Activated CD4-positive, alpha-beta T cell treated with anti-CD3 and anti-CD28 coated beads, Interleukin-2, amount 10 ng/mL, durations not matched to agents 24 days and 14 days (primary cell): ENCODE data around the gene SV2B. TPM values are rescaled to one million over a fixed set of nuclear protein-coding genes. Genes with fewer than 3 reads are reported as not detected.

Experiments used
- DNase-seq: peaks from one replicate; pipeline ENCODE4 v3.0.0; 2022
- H3K27ac Mint-ChIP-seq: one replicate; pipeline ENCODE4 v1.8.0; 2022; ENCODE audit warnings: mild to moderate bottlenecking, mixed read lengths
- H3K27me3 Mint-ChIP-seq: one replicate; pipeline ENCODE4 v1.8.0; 2022; ENCODE audit warnings: mixed read lengths
- H3K36me3 Mint-ChIP-seq: one replicate; pipeline ENCODE4 v1.8.0; 2022; ENCODE audit warnings: low read depth, mild to moderate bottlenecking, mixed read lengths
- H3K4me1 Mint-ChIP-seq: one replicate; pipeline ENCODE4 v1.8.0; 2021; ENCODE audit warnings: mixed read lengths
- H3K4me3 Mint-ChIP-seq: one replicate; pipeline ENCODE4 v1.8.0; 2022; ENCODE audit warnings: mild to moderate bottlenecking, moderate library complexity, mixed read lengths
- H3K9me3 Mint-ChIP-seq: one replicate; pipeline ENCODE4 v1.8.0; 2021; ENCODE audit warnings: mixed read lengths
- intact Hi-C: fragments of 100-400 bp; cut with micrococcal nuclease; formaldehyde crosslinking; loops from one replicate; pipeline ENCODE4 v1.15.1; 2023
- total RNA-seq: library from RNA; stranded (reverse); gene quantifications from 2 replicates; pipeline ENCODE4 v1.2.3, GENCODE V29; 2022

SV2B gene
- total RNA-seq, 1 donor from 2014 or later = 0.07 TPM

DNA sequence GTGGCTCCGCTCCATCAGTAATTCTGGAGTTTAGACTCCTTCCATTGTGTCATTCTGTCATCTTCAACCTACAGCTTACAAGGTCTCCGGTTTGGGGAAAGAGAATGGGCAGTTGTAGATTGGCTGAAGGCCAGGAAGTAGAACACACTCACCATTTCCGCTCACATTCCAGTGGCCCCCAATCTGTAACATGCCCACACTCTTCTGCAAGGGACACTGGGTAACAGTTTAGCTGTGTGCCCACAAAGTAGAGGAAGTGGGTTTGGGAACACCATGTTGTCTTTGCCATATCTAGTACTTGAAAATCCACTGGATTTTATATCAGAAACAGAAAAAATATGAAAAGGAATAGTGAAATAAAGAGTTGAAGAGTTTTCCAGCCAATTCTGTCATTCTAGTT, 153.5 kb downstream of the SV2B start:
- Mint-ChIP-seq H3K9me3 (no peaks in the 10 kb centered on the region), H3K4me3 (no peak overlapping the region), H3K27ac (no peak overlapping the region), H3K36me3 (no peaks in the 10 kb centered on the region), H3K27me3 (peaks cover 23% of the 10 kb centered on the region), H3K4me1 (no peaks in the 10 kb centered on the region)
- no peak for DNase-seq
- intact Hi-C loops = no loop called here

DNA sequence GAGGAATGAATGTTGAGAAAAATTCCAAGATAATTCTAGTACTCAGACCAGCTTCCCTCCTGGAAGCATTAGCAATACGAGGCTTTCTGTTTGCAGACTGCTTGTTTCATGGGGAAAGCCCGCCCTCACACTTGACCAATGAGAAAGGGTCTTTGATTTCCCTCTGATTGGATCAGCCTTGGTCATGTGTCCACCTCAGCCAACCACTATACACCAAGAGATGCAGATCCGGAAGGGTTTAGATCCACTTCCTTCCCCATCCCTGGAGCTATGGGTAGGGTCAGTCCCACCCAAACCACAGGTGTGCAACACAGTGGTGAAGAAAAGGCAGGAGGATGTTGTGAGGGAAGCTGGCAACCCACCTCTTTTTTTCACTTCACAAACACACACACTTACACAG, 154.7 kb downstream of the SV2B start:
- Mint-ChIP-seq H3K4me1 (no peaks in the 10 kb centered on the region), H3K9me3 (no peaks in the 10 kb centered on the region), H3K36me3 (no peaks in the 10 kb centered on the region), H3K27ac (no peak overlapping the region), H3K27me3 (peaks cover 18% of the 10 kb centered on the region), H3K4me3 (no peak overlapping the region)
- intact Hi-C loops = no loop called here
- no peak for DNase-seq

DNA sequence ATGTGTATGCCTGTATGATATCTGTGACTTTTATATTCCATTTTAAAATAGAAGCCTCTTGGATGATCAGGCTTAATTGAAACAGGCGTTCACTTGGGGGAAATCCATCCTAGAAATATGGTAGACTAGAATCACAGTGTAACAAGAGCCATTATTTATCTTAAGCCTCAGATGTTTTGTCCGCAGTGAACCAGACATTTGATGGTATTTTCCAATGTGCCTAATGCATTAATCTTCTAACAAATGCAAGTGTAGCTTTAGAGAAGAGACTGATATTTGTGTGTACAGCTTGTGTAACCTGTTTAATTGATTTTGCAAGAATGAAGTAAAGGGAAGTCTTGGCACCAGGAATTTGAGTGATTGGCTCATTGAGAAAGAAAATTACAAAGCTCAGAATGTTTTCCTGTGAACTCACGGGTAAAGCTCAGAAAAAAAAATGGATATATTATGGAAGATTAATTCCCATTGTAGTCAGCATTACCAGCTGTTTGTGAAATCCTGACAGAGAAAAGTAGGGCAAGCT, 155.7 kb downstream of the SV2B start:
- H3K4me1 Mint-ChIP-seq = no peaks in the 10 kb centered on the region
- no peak overlapping the region for H3K27ac Mint-ChIP-seq
- DNase-seq = no peak
- H3K27me3 Mint-ChIP-seq = peaks cover 18% of the 10 kb centered on the region
- H3K36me3 Mint-ChIP-seq = no peaks in the 10 kb centered on the region
- H3K4me3 Mint-ChIP-seq = no peak overlapping the region
- intact Hi-C loops = no loop called here
- no peaks in the 10 kb centered on the region for H3K9me3 Mint-ChIP-seq

- Mint-ChIP-seq H3K27ac (no peak overlapping the region), H3K4me3 (no peak overlapping the region), H3K4me1 (no peaks in the 10 kb centered on the region), H3K9me3 (no peaks in the 10 kb centered on the region), H3K27me3 (peaks cover 15% of the 10 kb centered on the region), H3K36me3 (no peaks in the 10 kb centered on the region)
- no peak for DNase-seq
- intact Hi-C loops = no loop called here
Observed at GRCh38 chr15:91257746-91258414, 157.8 kb downstream of the SV2B start.

DNA sequence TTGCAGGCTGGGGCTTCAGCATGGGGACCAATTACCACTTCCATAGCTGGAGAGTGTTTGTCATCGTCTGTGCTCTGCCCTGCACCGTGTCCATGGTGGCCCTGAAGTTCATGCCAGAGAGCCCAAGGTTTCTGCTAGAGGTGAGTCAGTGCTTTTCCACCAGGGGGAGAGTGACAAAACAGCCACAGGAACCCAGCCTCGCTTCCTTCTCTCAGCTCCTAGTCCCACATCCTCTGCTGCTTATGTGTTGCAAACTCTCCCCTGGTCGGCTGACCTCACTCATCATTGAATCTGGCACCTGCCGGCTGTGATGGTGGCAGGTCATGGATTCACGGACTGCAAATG, 158.3 kb downstream of the SV2B start:
- no peak overlapping the region for H3K4me3 Mint-ChIP-seq
- H3K27ac Mint-ChIP-seq = no peak overlapping the region
- peaks cover 15% of the 10 kb centered on the region for H3K27me3 Mint-ChIP-seq
- no peaks in the 10 kb centered on the region for H3K9me3 Mint-ChIP-seq
- H3K36me3 Mint-ChIP-seq = no peaks in the 10 kb centered on the region
- no peaks in the 10 kb centered on the region for H3K4me1 Mint-ChIP-seq
- intact Hi-C loops = no loop called here
- peak; percentile 67 for DNase-seq

DNA sequence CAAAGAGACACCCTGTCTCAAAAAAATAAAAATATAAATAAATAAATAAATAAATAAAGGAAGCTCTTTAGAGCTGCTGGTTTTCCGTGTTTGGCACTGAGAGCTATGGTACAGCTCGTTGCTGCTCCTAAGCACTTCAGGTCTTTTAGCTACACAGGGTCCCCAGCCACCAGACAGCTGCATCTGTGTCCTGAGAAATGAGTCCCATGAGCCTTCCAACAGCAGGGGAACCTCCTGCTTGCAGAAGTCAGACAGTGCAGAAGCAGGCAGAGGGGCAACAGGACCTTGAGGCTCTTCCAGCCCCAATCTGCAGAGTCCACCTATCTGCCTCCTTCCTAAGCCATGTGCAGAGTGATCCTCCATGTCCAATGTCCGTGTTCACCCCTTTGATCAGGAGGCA, 159.0 kb downstream of the SV2B start:
- Mint-ChIP-seq H3K9me3 (no peaks in the 10 kb centered on the region), H3K27me3 (peaks cover 12% of the 10 kb centered on the region), H3K4me1 (no peaks in the 10 kb centered on the region), H3K36me3 (no peaks in the 10 kb centered on the region), H3K27ac (no peak overlapping the region), H3K4me3 (no peak overlapping the region)
- intact Hi-C loops = no loop called here
- DNase-seq = no peak

GRCh38 chr15:91261345-91261744, 161.3 kb downstream of the SV2B start:
- DNase-seq = no peak
- H3K27me3 Mint-ChIP-seq = peaks cover 14% of the 10 kb centered on the region
- no peaks in the 10 kb centered on the region for H3K36me3 Mint-ChIP-seq
- no peak overlapping the region for H3K27ac Mint-ChIP-seq
- H3K4me1 Mint-ChIP-seq = no peaks in the 10 kb centered on the region
- no peak overlapping the region for H3K4me3 Mint-ChIP-seq
- H3K9me3 Mint-ChIP-seq = no peaks in the 10 kb centered on the region
- intact Hi-C loops = no loop called here

DNA sequence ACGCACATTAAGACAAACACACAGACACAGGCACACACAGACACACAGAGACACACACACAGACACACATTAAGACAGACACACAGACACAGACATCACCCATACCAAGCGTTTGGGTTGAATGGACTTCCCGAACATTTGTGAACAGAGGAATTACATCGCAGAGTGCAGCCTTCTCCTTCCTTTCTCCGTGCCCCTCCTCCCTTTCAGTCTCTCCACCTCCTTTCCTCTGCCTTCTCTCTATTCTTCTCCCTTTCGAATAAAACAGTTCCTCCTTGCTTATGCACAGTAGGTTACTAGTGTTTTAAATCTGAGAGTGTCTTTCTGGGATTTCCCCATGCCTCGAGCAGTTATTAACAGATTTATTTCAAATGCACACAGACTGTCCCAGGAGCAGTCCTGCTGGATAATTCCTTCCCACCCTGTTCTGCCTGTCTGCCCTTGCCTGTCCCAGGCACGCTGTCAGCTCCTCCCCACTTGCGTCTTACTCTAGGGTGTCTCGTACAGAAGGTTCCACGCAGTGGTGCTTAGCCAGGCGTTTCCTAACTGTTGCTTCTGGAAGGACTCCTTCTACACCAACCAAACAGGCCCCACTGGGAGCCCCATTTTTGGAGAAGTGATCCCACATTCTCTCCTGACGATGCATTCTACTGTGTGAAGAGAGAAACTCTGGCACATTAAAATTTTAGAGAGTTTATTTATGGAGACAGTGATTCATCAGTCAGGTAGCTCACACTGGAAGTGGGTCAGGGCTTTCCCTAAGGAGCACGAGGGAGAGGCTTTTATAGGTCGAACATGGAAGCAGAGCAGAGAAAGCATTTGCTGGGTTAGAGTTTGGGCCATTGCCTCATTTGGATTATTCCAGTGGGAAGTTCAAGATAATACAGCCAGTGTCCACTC, 163.8 kb downstream of the SV2B start:
- DNase-seq = no peak
- Mint-ChIP-seq H3K4me1 (no peaks in the 10 kb centered on the region), H3K27ac (no peak overlapping the region), H3K36me3 (no peaks in the 10 kb centered on the region), H3K4me3 (no peak overlapping the region), H3K9me3 (no peaks in the 10 kb centered on the region), H3K27me3 (peaks cover 22% of the 10 kb centered on the region)
- intact Hi-C loops = no loop called here

DNA sequence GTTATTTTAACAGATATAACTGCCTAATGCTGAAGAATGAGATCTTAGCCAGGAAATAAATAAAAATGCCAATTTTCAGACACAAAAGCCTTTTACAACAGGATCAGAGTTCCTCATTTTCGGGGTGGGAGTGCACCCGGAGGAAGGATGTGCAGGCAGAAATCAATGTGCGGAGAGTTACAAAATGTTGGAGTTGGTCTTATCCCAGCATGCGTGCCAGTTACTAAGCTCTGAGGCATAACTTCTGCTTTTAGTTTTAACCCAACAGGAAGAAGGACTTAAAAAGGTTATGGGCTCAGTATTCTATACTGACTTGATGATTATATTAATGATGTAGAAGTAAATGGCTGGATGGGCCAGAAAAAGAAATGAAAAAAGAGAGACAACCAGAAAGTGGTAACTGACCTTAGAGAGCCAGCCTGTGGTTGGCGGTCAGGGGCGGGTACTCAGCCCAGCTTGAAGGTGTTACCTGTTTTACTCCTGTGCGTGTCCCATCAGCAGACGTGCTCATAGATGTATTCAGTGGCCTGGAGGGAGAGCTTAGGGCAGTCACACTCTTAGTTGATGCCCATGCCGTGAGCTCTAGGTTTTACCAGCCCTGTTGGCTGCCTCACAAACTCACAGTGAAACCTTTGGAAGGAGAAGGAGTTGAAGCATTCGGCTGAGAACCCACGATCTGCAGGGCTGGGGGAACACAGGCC, 164.7 kb downstream of the SV2B start:
- no peak for DNase-seq
- intact Hi-C loops = no loop called here
- H3K27me3 Mint-ChIP-seq = peaks cover 22% of the 10 kb centered on the region
- no peaks in the 10 kb centered on the region for H3K4me1 Mint-ChIP-seq
- no peak overlapping the region for H3K27ac Mint-ChIP-seq
- H3K4me3 Mint-ChIP-seq = no peak overlapping the region
- H3K36me3 Mint-ChIP-seq = no peaks in the 10 kb centered on the region
- no peaks in the 10 kb centered on the region for H3K9me3 Mint-ChIP-seq

DNA sequence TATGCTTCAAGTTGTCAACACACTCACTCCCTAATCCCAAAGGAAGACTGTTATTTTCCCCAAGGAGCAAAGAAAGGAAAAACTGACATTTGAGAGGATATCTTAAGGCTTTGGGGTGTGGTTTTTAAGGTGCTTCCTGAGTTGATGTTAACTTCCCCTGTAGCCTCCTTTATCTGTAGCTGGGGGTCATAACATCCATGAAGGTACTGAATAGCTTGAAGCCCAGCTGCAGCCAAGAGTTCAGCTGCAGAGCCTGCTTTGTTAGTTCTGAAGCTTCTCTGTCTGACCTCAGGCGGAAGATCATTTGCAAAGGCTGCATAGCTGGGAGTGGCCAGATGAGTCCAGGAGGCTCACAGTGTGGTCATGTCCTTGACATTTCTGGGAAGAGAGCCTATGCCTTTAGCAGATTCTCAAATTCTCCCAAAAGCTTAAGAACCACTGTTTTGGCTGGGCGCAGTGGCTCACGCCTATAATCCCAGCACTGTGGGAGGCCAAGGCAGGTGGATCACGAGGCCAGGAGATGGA, 165.4 kb downstream of the SV2B start:
- no peaks in the 10 kb centered on the region for H3K4me1 Mint-ChIP-seq
- no peak for DNase-seq
- H3K27me3 Mint-ChIP-seq = peaks cover 26% of the 10 kb centered on the region
- H3K9me3 Mint-ChIP-seq = no peaks in the 10 kb centered on the region
- no peak overlapping the region for H3K4me3 Mint-ChIP-seq
- H3K36me3 Mint-ChIP-seq = no peaks in the 10 kb centered on the region
- H3K27ac Mint-ChIP-seq = no peak overlapping the region
- intact Hi-C loops = no loop called here

GRCh38 chr15:91268510-91268909, 168.5 kb downstream of the SV2B start:
- Mint-ChIP-seq H3K27me3 (peaks cover 40% of the 10 kb centered on the region), H3K9me3 (no peaks in the 10 kb centered on the region), H3K4me1 (peaks cover 8% of the 10 kb centered on the region), H3K36me3 (no peaks in the 10 kb centered on the region), H3K4me3 (no peak overlapping the region), H3K27ac (no peak overlapping the region)
- DNase-seq = no peak
- intact Hi-C loops = no loop called here

DNA sequence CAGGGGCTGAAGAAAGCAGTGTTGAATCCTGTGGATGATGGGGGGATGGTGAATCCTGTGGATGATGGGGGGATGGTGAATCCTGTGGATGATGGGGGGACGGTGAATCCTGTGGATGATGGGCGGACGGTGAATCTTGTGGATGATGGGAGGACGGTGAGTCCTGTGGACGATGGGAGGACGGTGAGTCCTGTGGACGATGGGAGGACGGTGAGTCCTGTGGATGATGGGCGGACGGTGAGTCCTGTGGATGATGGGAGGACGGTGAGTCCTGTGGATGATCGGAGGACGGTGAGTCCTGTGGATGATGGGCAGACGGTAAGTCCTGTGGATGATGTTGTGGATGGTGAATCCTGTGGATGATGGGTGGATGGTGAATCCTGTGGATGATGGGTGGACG, 170.7 kb downstream of the SV2B start:
- Mint-ChIP-seq H3K4me3 (no peak overlapping the region), H3K4me1 (peaks cover 8% of the 10 kb centered on the region), H3K27ac (no peak overlapping the region), H3K36me3 (no peaks in the 10 kb centered on the region), H3K9me3 (no peaks in the 10 kb centered on the region), H3K27me3 (peaks cover 40% of the 10 kb centered on the region)
- no peak for DNase-seq
- intact Hi-C loops = loop anchor here (1.0 to 5.0 kb wide), 2 partner anchors 214 to 313 kb away; no protein-coding TSS in a partner anchor

DNA sequence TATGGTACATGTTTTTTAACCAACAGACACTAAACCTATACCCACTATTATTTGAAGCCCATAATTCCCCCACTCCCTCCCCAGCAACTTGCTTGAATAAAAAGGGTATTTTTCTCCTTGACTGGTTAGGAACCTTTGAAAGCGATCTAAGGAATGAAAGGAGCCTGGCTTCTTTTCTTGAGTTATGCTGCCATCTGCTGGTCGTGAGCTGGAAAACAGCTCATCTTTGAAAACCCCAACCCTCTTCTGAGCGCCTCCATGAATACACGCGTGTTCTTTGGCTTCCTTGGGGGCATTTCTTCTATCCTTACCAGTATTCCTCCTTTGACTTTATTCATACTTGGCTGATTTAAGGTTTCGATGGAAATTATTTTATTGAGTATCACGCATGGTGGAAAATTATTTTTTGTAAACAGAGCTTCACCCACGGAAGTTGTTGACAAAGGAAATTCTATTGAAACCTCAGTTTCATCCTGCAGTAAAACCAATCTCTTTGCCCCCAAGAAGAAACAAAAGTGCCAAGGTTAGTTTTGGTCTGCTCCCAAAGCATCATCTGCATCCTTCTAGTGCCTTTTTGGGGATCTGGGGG, 171.6 kb downstream of the SV2B start:
- peak; percentile 87 for DNase-seq
- Mint-ChIP-seq H3K4me1 (peaks cover 8% of the 10 kb centered on the region), H3K27me3 (peaks cover 43% of the 10 kb centered on the region), H3K27ac (no peak overlapping the region), H3K36me3 (no peaks in the 10 kb centered on the region), H3K9me3 (no peaks in the 10 kb centered on the region), H3K4me3 (peak overlapping the region; percentile 58)
- intact Hi-C loops = loop anchor here (1.0 to 5.0 kb wide), 2 partner anchors 215 to 314 kb away; no protein-coding TSS in a partner anchor
